Heart right ventricle (tissue), 16 donors: ENCODE measurements around the gene MRPS18A. TPM values are rescaled to one million over a fixed set of nuclear protein-coding genes. Genes with fewer than 3 reads are reported as not detected.

Experiments used
- ATAC-seq, 8 donors: fragments of 200-7000 bp; cut with Tn5 transposase; one replicate each; pipeline ENCODE4 v1.9.1; 2020; ENCODE audit warnings: mild to moderate bottlenecking in 8 of 8, moderate library complexity in 8 of 8, moderate number of reproducible peaks in 1 of 8
- DNase-seq, 2 donors: peaks; one replicate each; pipeline ENCODE4 v3.0.0-alpha.2; 2020
- H3K27ac ChIP-seq, 10 donors: fragments of 200-600 bp; sonication (generic) in 2 of 10; one replicate each; pipeline versions ENCODE4 v1.5.0 to v1.8.0; 2020 to 2022; ENCODE audit warnings: mild to moderate bottlenecking in 3 of 10
- H3K27me3 ChIP-seq, 7 donors: fragments of 200-600 bp; one replicate each; pipeline ENCODE4 v1.8.0; 2021 to 2022; ENCODE audit warnings: mild to moderate bottlenecking in 2 of 7
- H3K36me3 ChIP-seq, 9 donors: fragments of 200-600 bp; sonication (generic) in 1 of 9; one replicate each; pipeline versions ENCODE4 v1.5.0 to v1.8.0; 2020 to 2022; ENCODE audit warnings: mild to moderate bottlenecking in 2 of 9
- H3K4me1 ChIP-seq, 9 donors: fragments of 200-600 bp; sonication (generic) in 1 of 9; one replicate each; pipeline versions ENCODE4 v1.5.0 to v1.8.0; 2020 to 2022; ENCODE audit warnings: mild to moderate bottlenecking in 4 of 9
- H3K4me3 ChIP-seq, 10 donors: fragments of 200-600 bp; sonication (generic) in 2 of 10; one replicate each; pipeline versions ENCODE4 v1.5.0 to v1.8.0; 2020 to 2022; ENCODE audit warnings: mild to moderate bottlenecking in 7 of 10, moderate library complexity in 2 of 10
- H3K9me3 ChIP-seq, 11 donors: fragments of 200-600 bp in 10 of 11; sonication (generic) in 2 of 11; one replicate each; pipeline versions ENCODE4 v1.5.0 to v1.8.0; 2013 to 2022; ENCODE audit warnings: mild to moderate bottlenecking in 2 of 11, control low read depth in 1 of 11, moderate library complexity in 1 of 11
- CTCF ChIP-seq, 9 donors: fragments of 200-600 bp; sonication (generic) in 2 of 9; IDR thresholded peaks; one replicate each; pipeline versions ENCODE4 v1.5.0 to v1.8.0; 2021 to 2022; ENCODE audit warnings: antibody characterized with exemption in 9 of 9, mild to moderate bottlenecking in 5 of 9, moderate library complexity in 1 of 9
- WGBS, 2 donors: extraction: QIAGEN DNeasy Blood & Tissue Kit; methylation state at CpG; one replicate each; pipeline ENCODE4 v1.1.7; 2013; ENCODE audit warnings: inconsistent platforms in 1 of 2; 5-methylcytosine and 5-hydroxymethylcytosine counted together
- intact Hi-C, 10 donors: fragments of 100-400 bp; cut with DNase I; formaldehyde crosslinking; loops; one replicate each; pipeline versions ENCODE4 v1.11.1 to v1.14.2; 2022
- polyA plus RNA-seq, 2 donors: library from polyadenylated mRNA; stranded (reverse); fragments of 200-250 nt; gene quantifications; one replicate each; pipeline ENCODE4 v1.2.3, GENCODE V29; 2013
- total RNA-seq, 10 donors: library from RNA; stranded (reverse); fragmentation: NEBNext Ultra II Directional in 3 of 10; extraction: Animal tissue kit (Norgen Biotek cat#: 25700) in 3 of 10; gene quantifications; one replicate each; pipeline versions ENCODE4 v1.2.1 to v1.2.4, GENCODE V29; 2021 to 2023
- donor health status: Arrhythmogenic right ventricular cardiomyopathy.
- donor health status: ischemic (EF 13 %, LVEDD 7.1; RV severe dilation, severe dysfunction).
- donor health status: healthy with polysubstance abuse.
- donor health status: DM: no; HTN: yes; CAD: no.
- donor health status: DM: no; HTN: no; CAD: no.
- donor health status: ischemic (EF 25% LVEDD 6.9; RV normal size, moderate dysfunction).
- donor health status: ischemic (EF 25% LVEDD 5.7; RV mildly dilated, moderate dysfunction).
- donor health status: healthy.
- donor health status: DM: yes; HTN: yes; CAD: no.
- donor health status: Ischemic cardiomyopathy.
- donor health status: ischemic (EF 35%, LVEDD 5.7; RV mildly dilated, moderate dysfunction).
- donor health status: nonischemic (EF 11% LVEDD 7.7; RV severe dilation, severe dysfunction).
- donor health status: DM: yes; HTN: yes; CAD: no.
- donor health status: PGD.
- donor health status: ischemic (EF 29% LVEDD 5.4; RV normal size, mild dysfunction).
- donor health status: nonischemic (EF 23%, LVEDD 6.1; RV moderate dilation, normal function).

Gene MRPS18A
- total and polyA plus RNA-seq, 12 donors = 30.4 to 103 (median 40.6) TPM

GRCh38 chr6:43717389-43717788 lies 29.8 kb upstream of the MRPS18A start:
- intact Hi-C loops = loop anchor here in 3 of 10 donors (5.0 kb wide), 3 partner anchors 35 to 55 kb away; partner anchors contain the start of gene VEGFA (in 1 of the 3)
- Histone ChIP-seq H3K4me3 (no peak overlapping the region), H3K36me3 (no peaks in the 10 kb centered on the region), H3K27me3 (no peaks in the 10 kb centered on the region), H3K27ac (peak overlapping the region; percentile 14 to 92 (median 80)), H3K9me3 (no peaks in the 10 kb centered on the region), H3K4me1 (peaks cover 4 to 61% (median 41%) of the 10 kb centered on the region in 9 donors)
- 83 to 89% methylated on average over 8 of the region's 8 CpGs for WGBS, 2 donors
- ATAC-seq (no peak), DNase-seq (no peak)
- TF ChIP-seq CTCF (IDR thresholded peaks at IDR 0.05) = no peak

- H3K4me3 ChIP-seq = no peak overlapping the region
- ATAC-seq (peak in 2 of 8 donors; percentile 9 to 31), DNase-seq (peak in 1 of 2 donors; percentile 76)
- no peak for TF ChIP-seq CTCF (IDR thresholded peaks at IDR 0.05)
- intact Hi-C loops = loop anchor here in 3 of 10 donors (5.0 kb wide), 3 partner anchors 34 to 56 kb away; partner anchors contain the start of gene VEGFA (in 1 of the 3)
- no peaks in the 10 kb centered on the region for H3K9me3 ChIP-seq
- no peaks in the 10 kb centered on the region for H3K27me3 ChIP-seq
- H3K36me3 ChIP-seq = no peaks in the 10 kb centered on the region
- peak overlapping the region in 8 of 10 donors; percentile 26 to 92 (median 60) for H3K27ac ChIP-seq
- H3K4me1 ChIP-seq = peaks cover 4 to 62% (median 41%) of the 10 kb centered on the region in 9 donors
- WGBS, 2 donors = 43 to 47% methylated on average over 9 of the region's 9 CpGs
Observed at GRCh38 chr6:43716099-43716498, 28.5 kb upstream of the MRPS18A start.

- no peaks in the 10 kb centered on the region for H3K27me3 ChIP-seq
- intact Hi-C loops = loop anchor here in 3 of 10 donors (5.0 kb wide), 3 partner anchors 33 to 57 kb away; partner anchors contain the start of gene VEGFA (in 1 of the 3)
- ATAC-seq (no peak), DNase-seq (no peak)
- H3K27ac ChIP-seq = peak overlapping the region in 6 of 10 donors; percentile 26 to 90 (median 44)
- peaks cover 4 to 62% (median 41%) of the 10 kb centered on the region in 9 donors for H3K4me1 ChIP-seq
- H3K36me3 ChIP-seq = no peaks in the 10 kb centered on the region
- no peak overlapping the region for H3K4me3 ChIP-seq
- WGBS, 2 donors = 78 to 80% methylated on average over 5 of the region's 5 CpGs
- no peaks in the 10 kb centered on the region for H3K9me3 ChIP-seq
- TF ChIP-seq CTCF (IDR thresholded peaks at IDR 0.05) = no peak
Observed at GRCh38 chr6:43715056-43715788, 27.6 kb upstream of the MRPS18A start.

DNA sequence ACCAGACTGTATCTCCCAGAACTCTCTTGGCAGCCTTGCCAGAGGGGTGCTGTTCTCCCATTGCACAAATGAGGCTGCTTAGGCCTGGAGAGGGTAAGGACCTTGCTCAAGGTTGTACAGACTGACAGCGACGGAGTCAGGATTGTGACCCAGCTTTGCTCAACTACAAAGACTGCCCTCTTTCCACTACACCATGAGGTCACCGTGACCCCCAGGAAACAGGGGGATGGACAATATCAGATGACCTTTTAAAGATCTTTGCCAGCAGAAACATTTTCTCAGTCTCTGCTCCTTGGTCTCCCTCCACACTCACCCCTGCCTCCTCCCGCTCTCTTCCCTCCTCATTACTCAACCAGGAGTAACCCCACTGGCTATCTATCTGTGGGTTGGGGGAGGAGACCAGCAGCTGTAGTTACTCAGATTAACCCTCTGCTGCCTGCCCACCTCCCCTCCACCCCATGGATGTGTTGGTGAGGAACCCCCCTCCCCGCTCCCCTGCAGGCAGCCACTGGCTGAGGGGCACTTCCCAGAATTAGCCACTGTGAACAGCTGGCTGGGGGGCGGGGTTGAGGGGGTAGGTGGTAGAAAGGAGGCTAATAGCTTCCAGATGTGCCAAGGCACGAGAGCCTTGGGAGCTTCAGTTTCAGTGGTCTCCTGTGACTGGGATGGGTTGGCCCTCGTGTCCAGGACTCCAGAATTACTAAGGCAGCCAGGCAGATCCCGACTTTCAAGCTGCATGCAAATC lies 26.9 kb upstream of the MRPS18A start:
- ATAC-seq = peak in 2 of 8 donors; percentile 12 to 34
- peak overlapping the region in 5 of 10 donors; percentile 10 to 54 (median 27) for H3K27ac ChIP-seq
- WGBS, 2 donors = 63% methylated on average over 9 of the region's 9 CpGs

More for the DNA sequence above, 26.9 kb upstream of the MRPS18A start:
- peak in 1 of 2 donors; percentile 37 for DNase-seq
- Histone ChIP-seq H3K4me3 (no peak overlapping the region), H3K27me3 (no peaks in the 10 kb centered on the region), H3K9me3 (no peaks in the 10 kb centered on the region), H3K36me3 (no peaks in the 10 kb centered on the region), H3K4me1 (peaks cover 4 to 67% (median 41%) of the 10 kb centered on the region in 9 donors)
- intact Hi-C loops = loop anchor here in 3 of 10 donors (5.0 kb wide), 3 partner anchors 32 to 58 kb away; partner anchors contain the start of gene VEGFA (in 1 of the 3)
- no peak for TF ChIP-seq CTCF (IDR thresholded peaks at IDR 0.05)
